Measurements from ENCODE around the gene SEPTIN7. TPM values are rescaled to one million over a fixed set of nuclear protein-coding genes. Genes with fewer than 3 reads are reported as not detected.
A peak's percentile ranks its signal among the peaks of the same experiment; 100 is the strongest.

SEPTIN7 gene
- total and polyA plus RNA-seq, 2 of the 4 experiments (the other 2 are of a cell fraction): 150 to 239 TPM

DNA sequence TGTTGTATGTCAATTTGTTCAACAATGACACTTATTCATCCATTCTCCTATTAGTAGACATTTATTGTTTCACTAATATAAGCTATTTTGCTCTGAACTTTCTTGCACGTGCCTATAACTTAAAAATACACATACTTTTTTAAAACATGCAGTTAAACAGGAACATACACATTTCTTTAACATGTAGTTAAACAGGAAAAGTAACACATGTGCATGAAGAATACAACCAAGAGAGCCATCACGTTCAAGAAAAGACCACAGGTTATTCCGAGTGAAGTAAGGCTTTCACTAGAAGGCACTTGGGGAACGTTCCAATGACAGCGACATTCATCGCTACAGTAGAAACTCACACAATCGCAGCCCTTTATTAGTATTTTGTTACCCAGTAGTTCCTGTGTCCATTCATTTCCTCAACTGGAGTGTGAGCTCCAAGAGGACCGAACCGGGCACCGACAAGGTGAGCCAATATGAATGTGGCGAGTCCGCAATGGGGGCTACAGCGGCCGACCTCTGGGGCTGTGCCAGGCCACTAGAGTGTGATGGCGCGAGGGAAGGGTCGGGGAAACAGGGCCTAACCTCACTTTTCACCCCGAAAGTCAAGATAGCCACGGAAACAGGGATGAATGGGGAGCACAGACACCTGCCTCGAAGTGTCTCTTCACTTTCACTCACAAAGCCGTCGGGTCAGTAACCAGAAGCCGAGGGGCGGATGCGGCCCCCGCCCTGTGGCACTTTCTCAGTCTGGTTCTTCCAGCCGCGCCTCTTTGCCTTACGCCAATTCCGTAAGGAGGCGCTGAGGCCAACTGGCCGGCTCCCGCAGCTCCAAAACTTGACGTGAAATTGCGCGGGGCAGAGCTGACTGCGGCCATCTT, 775 bp upstream of the SEPTIN7 start:
- ChIA-PET POLR2A (ENCODE audit: unreplicated experiment) (interaction anchor here (0.6 to 1.8 kb wide), 6 partner anchors 8 to 559 kb away, joined by 3 to 9 read pairs (median 4); no protein-coding TSS in a partner anchor), CTCF (interaction anchor here (0.9 to 1.5 kb wide), 4 partner anchors 15 to 108 kb away, joined by 3 read pairs; no protein-coding TSS in a partner anchor)
- peak; percentile 65 for ATAC-seq (ENCODE audit: low read depth)
- dilution Hi-C loops (cut with HindIII; ENCODE audit: low sequenced_read_pairs, unreplicated experiment) (no loop called here), in situ Hi-C loops (cut with MboI; ENCODE audit: low sequenced_read_pairs) (loop anchor here (5.0 kb wide), 1 partner anchor 38 kb away; no protein-coding TSS in a partner anchor), intact Hi-C loops (cut with micrococcal nuclease) (loop anchor here (2.0 to 5.0 kb wide), 6 partner anchors 37 to 373 kb away; no protein-coding TSS in a partner anchor)
- peak overlapping the region; percentile 100 for H3K56ac ChIP-seq (ENCODE audit: extremely low read depth, insufficient read depth, low read length)
- H3K27me3 ChIP-seq (ENCODE audit: control insufficient read depth, insufficient read depth, low read length): no peaks in the 10 kb centered on the region
- peak; percentile 82 for DNase-seq
- peak overlapping the region; percentile 99 for H2BK120ac ChIP-seq (ENCODE audit: low read depth, low read length)
- H2AK9ac ChIP-seq (replicated peaks; ENCODE audit: low read depth, low read length, poor library complexity): peak overlapping the region; percentile 88
- peak overlapping the region; percentile 92 for H3K4me3 ChIP-seq (ENCODE audit: insufficient read depth, low read depth, low read length)
- H4K91ac ChIP-seq (ENCODE audit: insufficient read depth, low read depth, low read length): peak overlapping the region; percentile 100
- no peaks in the 10 kb centered on the region for H3K4me1 ChIP-seq (ENCODE audit: control insufficient read depth, insufficient read depth, low read length)
- no peaks in the 10 kb centered on the region for H3K9me3 ChIP-seq (ENCODE audit: control insufficient read depth, insufficient read depth, low read length)
- peaks cover 34% of the 10 kb centered on the region for H4K20me1 ChIP-seq (ENCODE audit: insufficient read depth, low read length)
- peak overlapping the region; percentile 95 for H2BK15ac ChIP-seq (ENCODE audit: low read depth, low read length)
- H3K4ac ChIP-seq (ENCODE audit: low read depth, low read length): peak overlapping the region; percentile 99
- BruUV-seq (replicated peaks): TSS peak; percentile 74
- peak overlapping the region; percentile 96 for H2BK5ac ChIP-seq (ENCODE audit: low read depth, low read length, poor library complexity, severe bottlenecking)
- H3K27ac ChIP-seq (ENCODE audit: insufficient read depth, low read length): peak overlapping the region; percentile 95
- no peaks in the 10 kb centered on the region for H3K9me1 ChIP-seq (ENCODE audit: insufficient read depth, low read length)
- H3K18ac ChIP-seq (ENCODE audit: low read depth, low read length): peak overlapping the region; percentile 97
- no peaks in the 10 kb centered on the region for H3K36me3 ChIP-seq (ENCODE audit: control insufficient read depth, insufficient read depth, low read length)
- WGBS, 2 experiments (ENCODE audit: extremely low coverage in 2 of 2, insufficient read length in 1 of 2): 0% methylated on average over 3 of the region's 37 CpGs; no CpG with 5 or more reads in 1 of the 2 experiments
- H3K9ac ChIP-seq (ENCODE audit: low read depth, low read length): peak overlapping the region; percentile 90
- TF ChIP-seq CEBPB (IDR thresholded peaks at IDR 0.05; ENCODE audit: low read depth, low read length) (no peak), MAFK (IDR thresholded peaks at IDR 0.05; ENCODE audit: low read depth, low read length) (no peak), MAZ (IDR thresholded peaks at IDR 0.05; ENCODE audit: borderline replicate concordance, low read depth, low read length) (no peak)
- H3K4me2 ChIP-seq (ENCODE audit: low read depth, low read length): peak overlapping the region; percentile 90
- peak overlapping the region; percentile 88 for H2AFZ ChIP-seq (replicated peaks; ENCODE audit: low read length, poor library complexity)
- peak overlapping the region; percentile 98 for H4K5ac ChIP-seq (ENCODE audit: low read depth, low read length)
- peak overlapping the region; percentile 41 for H2AK5ac ChIP-seq (ENCODE audit: low read depth, low read length)
- peak overlapping the region; percentile 97 to 100 for H4K8ac ChIP-seq (ENCODE audit: low read depth in 2 of 2, low read length in 2 of 2)
- peak overlapping the region; percentile 93 for H3K14ac ChIP-seq (replicated peaks; ENCODE audit: low read depth, low read length)
- peak overlapping the region; percentile 57 for H2BK20ac ChIP-seq (ENCODE audit: low read depth, low read length)
- H3K79me1 ChIP-seq (ENCODE audit: low read depth in 1 of 2, low read length in 2 of 2): peaks cover 4 to 6% of the 10 kb centered on the region in 2 experiments; a peak in 2 of 4 replicates
- H3K23ac ChIP-seq (ENCODE audit: low read depth, low read length): peak overlapping the region; percentile 93
